ENCODE data around the gene CCDC141.

The CCDC141 gene

GRCh38 chr2:178910005-178910404, 139.9 kb downstream of the CCDC141 start:
- H3K9ac ChIP-seq (ENCODE audit: low read length), result no peak overlapping the region
- H3K36me3 ChIP-seq (ENCODE audit: control insufficient read depth, insufficient read depth, low read length, severe bottlenecking), result no peaks in the 10 kb centered on the region
- no peak overlapping the region for H3K4me3 ChIP-seq (ENCODE audit: low read length)
- no peaks in the 10 kb centered on the region for H3K4me1 ChIP-seq (ENCODE audit: control insufficient read depth, insufficient read depth, low read length)
- no peaks in the 10 kb centered on the region for H3K9me3 ChIP-seq (ENCODE audit: control insufficient read depth, low read length)
- DNase-seq (ENCODE audit: low read depth), result no peak
- H3K27me3 ChIP-seq (replicated peaks; ENCODE audit: control insufficient read depth, insufficient read depth, low read length), result no peaks in the 10 kb centered on the region

- H3K4me1 ChIP-seq (ENCODE audit: control insufficient read depth, insufficient read depth, low read length), result no peaks in the 10 kb centered on the region
- no peak overlapping the region for H3K4me3 ChIP-seq (ENCODE audit: low read length)
- no peak overlapping the region for H3K9ac ChIP-seq (ENCODE audit: low read length)
- DNase-seq (ENCODE audit: low read depth), result no peak
- no peaks in the 10 kb centered on the region for H3K9me3 ChIP-seq (ENCODE audit: control insufficient read depth, low read length)
- H3K27me3 ChIP-seq (replicated peaks; ENCODE audit: control insufficient read depth, insufficient read depth, low read length), result no peaks in the 10 kb centered on the region
- H3K36me3 ChIP-seq (ENCODE audit: control insufficient read depth, insufficient read depth, low read length, severe bottlenecking), result no peaks in the 10 kb centered on the region
Observed at GRCh38 chr2:178909507-178909906, 140.4 kb downstream of the CCDC141 start.

GRCh38 chr2:178908810-178909209, 141.1 kb downstream of the CCDC141 start:
- H3K27me3 ChIP-seq (replicated peaks; ENCODE audit: control insufficient read depth, insufficient read depth, low read length), result no peaks in the 10 kb centered on the region
- DNase-seq (ENCODE audit: low read depth), result no peak
- H3K36me3 ChIP-seq (ENCODE audit: control insufficient read depth, insufficient read depth, low read length, severe bottlenecking), result no peaks in the 10 kb centered on the region
- H3K9me3 ChIP-seq (ENCODE audit: control insufficient read depth, low read length), result no peaks in the 10 kb centered on the region
- no peak overlapping the region for H3K9ac ChIP-seq (ENCODE audit: low read length)
- H3K4me1 ChIP-seq (ENCODE audit: control insufficient read depth, insufficient read depth, low read length), result no peaks in the 10 kb centered on the region
- H3K4me3 ChIP-seq (ENCODE audit: low read length), result no peak overlapping the region

GRCh38 chr2:178905261-178905660, 144.7 kb downstream of the CCDC141 start:
- Histone ChIP-seq H3K9ac (ENCODE audit: low read length) (no peak overlapping the region), H3K4me1 (ENCODE audit: control insufficient read depth, insufficient read depth, low read length) (no peaks in the 10 kb centered on the region), H3K36me3 (ENCODE audit: control insufficient read depth, insufficient read depth, low read length, severe bottlenecking) (no peaks in the 10 kb centered on the region), H3K4me3 (ENCODE audit: low read length) (no peak overlapping the region), H3K27me3 (replicated peaks; ENCODE audit: control insufficient read depth, insufficient read depth, low read length) (no peaks in the 10 kb centered on the region), H3K9me3 (ENCODE audit: control insufficient read depth, low read length) (no peaks in the 10 kb centered on the region)
- DNase-seq (ENCODE audit: low read depth), result peak; percentile 25

GRCh38 chr2:178899656-178900055, 150.3 kb downstream of the CCDC141 start:
- Histone ChIP-seq H3K4me3 (ENCODE audit: low read length) (no peak overlapping the region), H3K27me3 (replicated peaks; ENCODE audit: control insufficient read depth, insufficient read depth, low read length) (no peaks in the 10 kb centered on the region)

GRCh38 chr2:178895872-178896271, 154.1 kb downstream of the CCDC141 start:
- Histone ChIP-seq H3K9ac (ENCODE audit: low read length) (no peak overlapping the region), H3K27me3 (replicated peaks; ENCODE audit: control insufficient read depth, insufficient read depth, low read length) (no peaks in the 10 kb centered on the region), H3K4me3 (ENCODE audit: low read length) (no peak overlapping the region), H3K36me3 (ENCODE audit: control insufficient read depth, insufficient read depth, low read length, severe bottlenecking) (no peaks in the 10 kb centered on the region), H3K4me1 (ENCODE audit: control insufficient read depth, insufficient read depth, low read length) (peaks cover 8% of the 10 kb centered on the region), H3K9me3 (ENCODE audit: control insufficient read depth, low read length) (no peaks in the 10 kb centered on the region)
- DNase-seq (ENCODE audit: low read depth), result no peak

More at GRCh38 chr2:178899656-178900055, 150.3 kb downstream of the CCDC141 start:
- Histone ChIP-seq H3K9ac (ENCODE audit: low read length) (no peak overlapping the region), H3K9me3 (ENCODE audit: control insufficient read depth, low read length) (no peaks in the 10 kb centered on the region), H3K36me3 (ENCODE audit: control insufficient read depth, insufficient read depth, low read length, severe bottlenecking) (no peaks in the 10 kb centered on the region), H3K4me1 (ENCODE audit: control insufficient read depth, insufficient read depth, low read length) (peaks cover 8% of the 10 kb centered on the region)
- no peak for DNase-seq (ENCODE audit: low read depth)

GRCh38 chr2:178895171-178895570, 154.8 kb downstream of the CCDC141 start:
- DNase-seq (ENCODE audit: low read depth), result no peak
- Histone ChIP-seq H3K36me3 (ENCODE audit: control insufficient read depth, insufficient read depth, low read length, severe bottlenecking) (no peaks in the 10 kb centered on the region), H3K4me3 (ENCODE audit: low read length) (no peak overlapping the region), H3K4me1 (ENCODE audit: control insufficient read depth, insufficient read depth, low read length) (peaks cover 8% of the 10 kb centered on the region), H3K9me3 (ENCODE audit: control insufficient read depth, low read length) (no peaks in the 10 kb centered on the region), H3K27me3 (replicated peaks; ENCODE audit: control insufficient read depth, insufficient read depth, low read length) (no peaks in the 10 kb centered on the region), H3K9ac (ENCODE audit: low read length) (no peak overlapping the region)

GRCh38 chr2:178892751-178893625, 156.9 kb downstream of the CCDC141 start:
- no peak overlapping the region for H3K4me3 ChIP-seq (ENCODE audit: low read length)
- H3K9me3 ChIP-seq (ENCODE audit: control insufficient read depth, low read length), result no peaks in the 10 kb centered on the region

GRCh38 chr2:178891959-178892485, 157.9 kb downstream of the CCDC141 start:
- no peak for DNase-seq (ENCODE audit: low read depth)
- H3K4me1 ChIP-seq (ENCODE audit: control insufficient read depth, insufficient read depth, low read length), result peaks cover 8% of the 10 kb centered on the region
- H3K9ac ChIP-seq (ENCODE audit: low read length), result no peak overlapping the region
- no peaks in the 10 kb centered on the region for H3K27me3 ChIP-seq (replicated peaks; ENCODE audit: control insufficient read depth, insufficient read depth, low read length)
- no peaks in the 10 kb centered on the region for H3K36me3 ChIP-seq (ENCODE audit: control insufficient read depth, insufficient read depth, low read length, severe bottlenecking)
- H3K4me3 ChIP-seq (ENCODE audit: low read length), result no peak overlapping the region
- H3K9me3 ChIP-seq (ENCODE audit: control insufficient read depth, low read length), result no peaks in the 10 kb centered on the region

More at GRCh38 chr2:178892751-178893625, 156.9 kb downstream of the CCDC141 start:
- Histone ChIP-seq H3K9ac (ENCODE audit: low read length) (no peak overlapping the region), H3K27me3 (replicated peaks; ENCODE audit: control insufficient read depth, insufficient read depth, low read length) (no peaks in the 10 kb centered on the region), H3K4me1 (ENCODE audit: control insufficient read depth, insufficient read depth, low read length) (peaks cover 8% of the 10 kb centered on the region), H3K36me3 (ENCODE audit: control insufficient read depth, insufficient read depth, low read length, severe bottlenecking) (no peaks in the 10 kb centered on the region)
- DNase-seq (ENCODE audit: low read depth), result no peak

GRCh38 chr2:178891265-178891958, 158.5 kb downstream of the CCDC141 start:
- Histone ChIP-seq H3K4me3 (ENCODE audit: low read length) (no peak overlapping the region), H3K27me3 (replicated peaks; ENCODE audit: control insufficient read depth, insufficient read depth, low read length) (no peaks in the 10 kb centered on the region), H3K9ac (ENCODE audit: low read length) (no peak overlapping the region), H3K4me1 (ENCODE audit: control insufficient read depth, insufficient read depth, low read length) (peaks cover 8% of the 10 kb centered on the region), H3K9me3 (ENCODE audit: control insufficient read depth, low read length) (no peaks in the 10 kb centered on the region), H3K36me3 (ENCODE audit: control insufficient read depth, insufficient read depth, low read length, severe bottlenecking) (no peaks in the 10 kb centered on the region)
- DNase-seq (ENCODE audit: low read depth), result peak; percentile 90

- H3K9me3 ChIP-seq (ENCODE audit: control insufficient read depth, low read length), result no peaks in the 10 kb centered on the region
- no peak overlapping the region for H3K9ac ChIP-seq (ENCODE audit: low read length)
- peaks cover 10% of the 10 kb centered on the region for H3K4me1 ChIP-seq (ENCODE audit: control insufficient read depth, insufficient read depth, low read length)
- no peaks in the 10 kb centered on the region for H3K36me3 ChIP-seq (ENCODE audit: control insufficient read depth, insufficient read depth, low read length, severe bottlenecking)
- DNase-seq (ENCODE audit: low read depth), result no peak
- H3K4me3 ChIP-seq (ENCODE audit: low read length), result no peak overlapping the region
- H3K27me3 ChIP-seq (replicated peaks; ENCODE audit: control insufficient read depth, insufficient read depth, low read length), result no peaks in the 10 kb centered on the region
Observed at GRCh38 chr2:178886006-178886405, 163.9 kb downstream of the CCDC141 start.
